ENCODE data around the gene MCRIP1.

Gene MCRIP1

GRCh38 chr17:81813371-81813684, 19.8 kb downstream of the MCRIP1 start:
- H3K27me3 ChIP-seq (ENCODE audit: insufficient read depth, low read length), result no peaks in the 10 kb centered on the region
- no peak overlapping the region for H3K27ac ChIP-seq (ENCODE audit: low read depth, low read length)
- no peaks in the 10 kb centered on the region for H3K4me1 ChIP-seq (ENCODE audit: insufficient read depth, low read length)
- no peak overlapping the region for H3K4me3 ChIP-seq (ENCODE audit: low read length)
- no peak overlapping the region for H3K9ac ChIP-seq (ENCODE audit: low read depth, low read length)
- H3K9me3 ChIP-seq (ENCODE audit: insufficient read depth, low read depth, low read length), result no peaks in the 10 kb centered on the region
- H3K36me3 ChIP-seq (ENCODE audit: insufficient read depth, low read length), result no peaks in the 10 kb centered on the region
- WGBS, result 94% methylated on average over 15 of the region's 15 CpGs

- no peaks in the 10 kb centered on the region for H3K4me1 ChIP-seq (ENCODE audit: insufficient read depth, low read length)
- no peak overlapping the region for H3K9ac ChIP-seq (ENCODE audit: low read depth, low read length)
- no peaks in the 10 kb centered on the region for H3K36me3 ChIP-seq (ENCODE audit: insufficient read depth, low read length)
- H3K27me3 ChIP-seq (ENCODE audit: insufficient read depth, low read length), result peaks cover 4% of the 10 kb centered on the region; the same call in 1 of the 2 replicates
- H3K27ac ChIP-seq (ENCODE audit: low read depth, low read length), result no peak overlapping the region
- no peak overlapping the region for H3K4me3 ChIP-seq (ENCODE audit: low read length)
- 90% methylated on average over 43 of the region's 45 CpGs for WGBS
- H3K9me3 ChIP-seq (ENCODE audit: insufficient read depth, low read depth, low read length), result no peaks in the 10 kb centered on the region
Measured at GRCh38 chr17:81812571-81813370, 20.3 kb downstream of the MCRIP1 start.

GRCh38 chr17:81811705-81812570, 21.2 kb downstream of the MCRIP1 start:
- Histone ChIP-seq H3K4me3 (ENCODE audit: low read length) (no peak overlapping the region), H3K27me3 (ENCODE audit: insufficient read depth, low read length) (peaks cover 10% of the 10 kb centered on the region), H3K4me1 (ENCODE audit: insufficient read depth, low read length) (no peaks in the 10 kb centered on the region), H3K9me3 (ENCODE audit: insufficient read depth, low read depth, low read length) (no peaks in the 10 kb centered on the region), H3K9ac (ENCODE audit: low read depth, low read length) (no peak overlapping the region), H3K27ac (ENCODE audit: low read depth, low read length) (no peak overlapping the region), H3K36me3 (ENCODE audit: insufficient read depth, low read length) (no peaks in the 10 kb centered on the region)
- 90% methylated on average over 24 of the region's 24 CpGs for WGBS

- Histone ChIP-seq H3K4me1 (ENCODE audit: insufficient read depth, low read length) (no peaks in the 10 kb centered on the region), H3K27ac (ENCODE audit: low read depth, low read length) (no peak overlapping the region), H3K36me3 (ENCODE audit: insufficient read depth, low read length) (no peaks in the 10 kb centered on the region), H3K27me3 (ENCODE audit: insufficient read depth, low read length) (peaks cover 19% of the 10 kb centered on the region), H3K4me3 (ENCODE audit: low read length) (no peak overlapping the region), H3K9me3 (ENCODE audit: insufficient read depth, low read depth, low read length) (no peaks in the 10 kb centered on the region), H3K9ac (ENCODE audit: low read depth, low read length) (no peak overlapping the region)
- WGBS, result 92% methylated on average over 42 of the region's 42 CpGs
Measured at GRCh38 chr17:81810892-81811704, 22.0 kb downstream of the MCRIP1 start.

GRCh38 chr17:81810476-81810875, 22.6 kb downstream of the MCRIP1 start:
- no peaks in the 10 kb centered on the region for H3K36me3 ChIP-seq (ENCODE audit: insufficient read depth, low read length)
- 80% methylated on average over 8 of the region's 8 CpGs for WGBS
- no peak overlapping the region for H3K9ac ChIP-seq (ENCODE audit: low read depth, low read length)
- H3K4me1 ChIP-seq (ENCODE audit: insufficient read depth, low read length), result no peaks in the 10 kb centered on the region
- H3K4me3 ChIP-seq (ENCODE audit: low read length), result no peak overlapping the region
- H3K27me3 ChIP-seq (ENCODE audit: insufficient read depth, low read length), result peaks cover 25% of the 10 kb centered on the region
- H3K9me3 ChIP-seq (ENCODE audit: insufficient read depth, low read depth, low read length), result no peaks in the 10 kb centered on the region
- no peak overlapping the region for H3K27ac ChIP-seq (ENCODE audit: low read depth, low read length)

- WGBS, result 83% methylated on average over 7 of the region's 7 CpGs
- Histone ChIP-seq H3K9me3 (ENCODE audit: insufficient read depth, low read depth, low read length) (no peaks in the 10 kb centered on the region), H3K9ac (ENCODE audit: low read depth, low read length) (no peak overlapping the region), H3K4me3 (ENCODE audit: low read length) (no peak overlapping the region), H3K36me3 (ENCODE audit: insufficient read depth, low read length) (no peaks in the 10 kb centered on the region), H3K27me3 (ENCODE audit: insufficient read depth, low read length) (peaks cover 34% of the 10 kb centered on the region), H3K4me1 (ENCODE audit: insufficient read depth, low read length) (no peaks in the 10 kb centered on the region), H3K27ac (ENCODE audit: low read depth, low read length) (no peak overlapping the region)
Measured at GRCh38 chr17:81809556-81809998, 23.5 kb downstream of the MCRIP1 start.

DNA sequence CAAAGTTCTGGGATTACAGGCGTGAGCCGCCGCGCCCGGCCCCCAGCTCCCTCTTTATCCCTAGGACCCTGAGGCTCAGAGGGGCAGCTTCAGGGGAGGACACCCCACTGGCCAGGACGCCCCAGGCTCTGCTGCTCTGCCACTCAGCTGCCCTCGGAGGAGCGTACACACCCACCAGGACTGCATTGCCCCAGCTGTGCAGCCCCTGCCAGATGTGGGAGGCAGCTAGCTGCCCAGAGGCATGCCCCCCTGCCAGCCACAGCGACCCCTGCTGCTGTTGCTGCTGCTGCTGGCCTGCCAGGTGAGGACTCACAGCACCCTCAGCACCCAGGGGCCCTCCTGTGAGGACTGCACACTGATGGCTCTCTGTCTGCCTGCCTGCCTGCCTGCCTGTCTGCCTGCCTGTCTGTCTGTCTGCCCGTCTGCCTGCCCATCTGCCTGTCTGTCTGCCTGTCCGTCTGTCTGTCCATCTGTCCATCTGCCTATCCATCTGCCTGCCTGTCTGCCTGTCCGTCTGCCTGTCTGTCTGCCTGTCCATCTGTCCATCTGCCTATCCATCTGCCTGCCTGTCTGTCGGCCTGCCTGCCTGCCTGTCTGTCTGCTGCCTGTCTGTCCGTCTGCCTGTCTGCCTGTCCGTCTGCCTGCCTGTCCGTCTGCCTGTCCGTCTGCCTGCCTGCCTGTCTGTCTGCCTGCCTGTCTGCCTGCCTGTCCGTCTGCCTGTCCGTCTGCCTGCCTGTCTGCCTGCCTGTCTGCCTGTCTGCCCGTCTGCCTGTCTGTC, 24.1 kb downstream of the MCRIP1 start:
- H3K27ac ChIP-seq (ENCODE audit: low read depth, low read length), result no peak overlapping the region
- no peaks in the 10 kb centered on the region for H3K36me3 ChIP-seq (ENCODE audit: insufficient read depth, low read length)
- no peak overlapping the region for H3K4me3 ChIP-seq (ENCODE audit: low read length)
- H3K27me3 ChIP-seq (ENCODE audit: insufficient read depth, low read length), result peaks cover 40% of the 10 kb centered on the region
- no peaks in the 10 kb centered on the region for H3K9me3 ChIP-seq (ENCODE audit: insufficient read depth, low read depth, low read length)
- H3K4me1 ChIP-seq (ENCODE audit: insufficient read depth, low read length), result no peaks in the 10 kb centered on the region
- 87% methylated on average over 20 of the region's 20 CpGs for WGBS
- H3K9ac ChIP-seq (ENCODE audit: low read depth, low read length), result no peak overlapping the region

- Histone ChIP-seq H3K4me3 (ENCODE audit: low read length) (no peak overlapping the region), H3K9ac (ENCODE audit: low read depth, low read length) (no peak overlapping the region), H3K27me3 (ENCODE audit: insufficient read depth, low read length) (peaks cover 51% of the 10 kb centered on the region), H3K4me1 (ENCODE audit: insufficient read depth, low read length) (no peaks in the 10 kb centered on the region), H3K9me3 (ENCODE audit: insufficient read depth, low read depth, low read length) (no peaks in the 10 kb centered on the region), H3K36me3 (ENCODE audit: insufficient read depth, low read length) (no peaks in the 10 kb centered on the region), H3K27ac (ENCODE audit: low read depth, low read length) (no peak overlapping the region)
- WGBS, result 85% methylated on average over 13 of the region's 13 CpGs
Measured at GRCh38 chr17:81807839-81808238, 25.3 kb downstream of the MCRIP1 start.

DNA sequence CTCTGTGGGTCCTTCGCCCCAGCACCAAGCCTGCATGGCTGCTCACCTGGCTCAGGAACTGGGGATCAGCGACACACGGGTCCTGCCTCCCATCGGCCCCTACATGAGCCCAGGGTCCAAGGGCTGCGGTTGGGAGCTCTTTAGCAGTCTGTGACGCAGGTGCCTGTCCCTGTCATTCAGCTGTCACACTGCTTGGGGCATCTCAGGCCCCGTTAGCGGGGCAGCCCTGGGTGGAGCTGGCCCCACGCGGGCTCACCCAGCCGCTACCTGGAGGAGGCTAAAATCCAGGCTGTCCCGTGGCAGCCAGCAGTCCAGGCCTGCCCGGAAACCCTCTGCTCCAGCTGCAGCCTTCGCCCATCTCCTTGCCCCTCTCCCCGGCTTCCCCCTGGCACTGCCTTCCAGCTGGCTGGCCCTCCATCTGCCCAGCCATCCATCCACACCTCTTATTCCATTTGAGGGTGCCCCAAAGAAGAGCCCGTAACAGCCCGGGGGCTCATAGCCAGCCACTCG, 25.8 kb downstream of the MCRIP1 start:
- H3K36me3 ChIP-seq (ENCODE audit: insufficient read depth, low read length), result no peaks in the 10 kb centered on the region
- 74% methylated on average over 18 of the region's 18 CpGs for WGBS
- no peaks in the 10 kb centered on the region for H3K4me1 ChIP-seq (ENCODE audit: insufficient read depth, low read length)
- no peak overlapping the region for H3K4me3 ChIP-seq (ENCODE audit: low read length)
- H3K27ac ChIP-seq (ENCODE audit: low read depth, low read length), result no peak overlapping the region
- H3K9ac ChIP-seq (ENCODE audit: low read depth, low read length), result no peak overlapping the region
- H3K9me3 ChIP-seq (ENCODE audit: insufficient read depth, low read depth, low read length), result no peaks in the 10 kb centered on the region
- H3K27me3 ChIP-seq (ENCODE audit: insufficient read depth, low read length), result peaks cover 57% of the 10 kb centered on the region

GRCh38 chr17:81806461-81807209, 26.5 kb downstream of the MCRIP1 start:
- WGBS, result 62% methylated on average over 23 of the region's 23 CpGs
- H3K27me3 ChIP-seq (ENCODE audit: insufficient read depth, low read length), result peaks cover 63% of the 10 kb centered on the region
- H3K4me3 ChIP-seq (ENCODE audit: low read length), result no peak overlapping the region
- H3K9me3 ChIP-seq (ENCODE audit: insufficient read depth, low read depth, low read length), result no peaks in the 10 kb centered on the region
- H3K4me1 ChIP-seq (ENCODE audit: insufficient read depth, low read length), result no peaks in the 10 kb centered on the region
- H3K9ac ChIP-seq (ENCODE audit: low read depth, low read length), result no peak overlapping the region
- no peak overlapping the region for H3K27ac ChIP-seq (ENCODE audit: low read depth, low read length)
- H3K36me3 ChIP-seq (ENCODE audit: insufficient read depth, low read length), result no peaks in the 10 kb centered on the region

Data from HUES64 (cell line).